A172 (cell line): ENCODE data around the gene ASB4. TPM values are rescaled to one million over a fixed set of nuclear protein-coding genes. Genes with fewer than 3 reads are reported as not detected.

Experiments
- total RNA-seq: library from RNA; depleted of rRNA; stranded (reverse); fragments of >200 nt; shearing (Covaris generic); gene quantifications from 2 replicates; pipeline ENCODE4 v1.2.3, GENCODE V29; 2014; rRNA removed

The ASB4 gene
- total RNA-seq, 1 experiment from 2014 or later, result not detected

Other genes starting within 250 kb of the ASB4 start
- gene PON1, start 161.4 kb upstream of the ASB4 start, total RNA-seq, result not detected in 2 replicates
- gene PON3, start 89.6 kb upstream of the ASB4 start, total RNA-seq, result not detected in 2 replicates
- 210 and 228 TPM in 2 replicates for gene PON2, start 50.9 kb upstream of the ASB4 start, total RNA-seq
- gene PDK4, start 110.6 kb downstream of the ASB4 start, total RNA-seq, result 0.07 and 0.43 TPM in 2 replicates